GM20000 (cell line): ENCODE data around the gene POC1A.

Source experiments
- DNase-seq: peaks from one replicate; pipeline ENCODE4 v3.0.0; 2012; ENCODE audit warnings: low spot score
- CTCF ChIP-seq: IDR thresholded peaks from 2 replicates; pipeline ENCODE4 v1.5.1; 2012; ENCODE audit warnings: mild to moderate bottlenecking, control low read depth; ENCODE audit errors: extremely low read depth, missing control alignments

POC1A gene

GRCh38 chr3:52154135-52155094 is at the start of gene POC1A:
Gene POC1A (minus strand): TSS chr3:52154423. CDS start chr3:52154372, 51 bp downstream.
- DNase-seq: peak; percentile 90

GRCh38 chr3:52203701-52204100 is 49.5 kb upstream of the POC1A start:
- TF ChIP-seq CTCF: no peak
- DNase-seq: no peak

More at GRCh38 chr3:52154135-52155094, at the start of gene POC1A:
- no peak for TF ChIP-seq CTCF

GRCh38 chr3:52202384-52203077 is 48.3 kb upstream of the POC1A start:
- TF ChIP-seq CTCF: no peak
- peak; percentile 59 for DNase-seq

GRCh38 chr3:52200981-52201679 is 46.9 kb upstream of the POC1A start:
- DNase-seq: no peak
- no peak for TF ChIP-seq CTCF

GRCh38 chr3:52198643-52199608 is 44.7 kb upstream of the POC1A start:
- no peak for TF ChIP-seq CTCF
- DNase-seq: no peak

- TF ChIP-seq CTCF: no peak
- peak; percentile 98 for DNase-seq
Observed at GRCh38 chr3:52197842-52198625, 43.8 kb upstream of the POC1A start, which contains the start of gene ALAS1. Gene ALAS1 (plus strand): TSS chr3:52198160. CDS start chr3:52199242, 1,082 bp downstream.
